Stimulated activated CD4-positive, alpha-beta T cell treated with anti-CD3 and anti-CD28 coated beads, Interleukin-15, amount 100 ng/mL, for 1 hour (primary cell): Measurements from ENCODE around the gene ING2.

Source experiments
- DNase-seq, 2 donors: peaks; one replicate each; pipeline ENCODE4 v3.0.0-alpha.2; 2020; ENCODE audit warnings: low read depth in 1 of 2, low spot score in 1 of 2

Gene ING2

GRCh38 chr4:183499389-183499788 is 5.5 kb upstream of the ING2 start:
- DNase-seq = no peak

- DNase-seq = no peak
Observed at GRCh38 chr4:183499801-183500200, 5.1 kb upstream of the ING2 start.

GRCh38 chr4:183503497-183504063 is 1.3 kb upstream of the ING2 start:
- no peak for DNase-seq

GRCh38 chr4:183504064-183504929 is 561 bp upstream of the ING2 start:
- DNase-seq = peak; percentile 99

GRCh38 chr4:183505611-183506388 is 942 bp downstream of the ING2 start:
- DNase-seq = peak; percentile 72 to 84

GRCh38 chr4:183506389-183506735 is 1.5 kb downstream of the ING2 start:
- no peak for DNase-seq

- no peak for DNase-seq
Observed at GRCh38 chr4:183507925-183508696, 3.3 kb downstream of the ING2 start.

- DNase-seq = no peak
Observed at GRCh38 chr4:183508697-183509335, 4.0 kb downstream of the ING2 start.

- DNase-seq = no peak
Observed at GRCh38 chr4:183515411-183515810, 10.6 kb downstream of the ING2 start.

GRCh38 chr4:183517194-183517593 is 12.3 kb downstream of the ING2 start:
- DNase-seq = no peak

- no peak for DNase-seq
Observed at GRCh38 chr4:183517781-183518180, 12.9 kb downstream of the ING2 start.

GRCh38 chr4:183522821-183523220 is 18.0 kb downstream of the ING2 start:
- no peak for DNase-seq

GRCh38 chr4:183527326-183527725 is 22.5 kb downstream of the ING2 start:
- no peak for DNase-seq

- no peak for DNase-seq
Observed at GRCh38 chr4:183532821-183533220, 28.0 kb downstream of the ING2 start.

- DNase-seq = no peak
Observed at GRCh38 chr4:183533698-183534097, 28.8 kb downstream of the ING2 start.

GRCh38 chr4:183540410-183541009 is 35.7 kb downstream of the ING2 start:
- no peak for DNase-seq

GRCh38 chr4:183541010-183541751 is 36.3 kb downstream of the ING2 start:
- DNase-seq = no peak

GRCh38 chr4:183541752-183542040 is 36.8 kb downstream of the ING2 start:
- DNase-seq = no peak

- no peak for DNase-seq
Observed at GRCh38 chr4:183543435-183543834, 38.6 kb downstream of the ING2 start.

- DNase-seq = no peak
Observed at GRCh38 chr4:183544109-183544508, 39.3 kb downstream of the ING2 start.
